Endodermal cell (in vitro differentiated cells): ENCODE data around the gene CBFA2T3. TPM values are rescaled to one million over a fixed set of nuclear protein-coding genes. Genes with fewer than 3 reads are reported as not detected.

ENCODE experiments used
- DNase-seq: peaks from one replicate; pipeline ENCODE4 v3.0.0-alpha.2; 2017
- H3K27ac ChIP-seq: 2 replicates; pipeline ENCODE4 v1.5.1; 2013; ENCODE audit warnings: mild to moderate bottlenecking, low read depth, low read length, moderate library complexity
- H3K27me3 ChIP-seq: 2 replicates; pipeline ENCODE4 v1.6.1; 2013; ENCODE audit warnings: mild to moderate bottlenecking, low read length, moderate library complexity; ENCODE audit not compliant: insufficient read depth, control insufficient read depth, poor library complexity, severe bottlenecking
- H3K36me3 ChIP-seq: 2 replicates; pipeline ENCODE4 v1.7.0; 2013; ENCODE audit warnings: mild to moderate bottlenecking, low read length, moderate library complexity; ENCODE audit not compliant: control insufficient read depth, insufficient read depth
- H3K4me1 ChIP-seq: one replicate; pipeline ENCODE4 v1.7.0; 2013; ENCODE audit warnings: low read length; ENCODE audit not compliant: control insufficient read depth, insufficient read depth
- H3K4me3 ChIP-seq: 2 replicates; pipeline ENCODE4 v1.5.1; 2013; ENCODE audit warnings: mild to moderate bottlenecking, low read length, moderate library complexity
- H3K9ac ChIP-seq: 2 replicates; pipeline ENCODE4 v1.6.1; 2013; ENCODE audit warnings: mild to moderate bottlenecking, low read length, moderate library complexity; ENCODE audit not compliant: poor library complexity, severe bottlenecking; ENCODE audit errors: extremely low read depth
- H3K9me3 ChIP-seq: 2 replicates; pipeline ENCODE4 v1.6.1; 2013; ENCODE audit warnings: mild to moderate bottlenecking, low read length, moderate library complexity; ENCODE audit not compliant: control insufficient read depth
- H3K27ac Mint-ChIP-seq: 2 replicates; pipeline ENCODE4 v1.8.0; 2020; ENCODE audit warnings: mixed read lengths
- H3K27me3 Mint-ChIP-seq: 2 replicates; pipeline ENCODE4 v1.8.0; 2021; ENCODE audit warnings: mild to moderate bottlenecking, mixed read lengths; ENCODE audit not compliant: insufficient read depth
- H3K36me3 Mint-ChIP-seq: 2 replicates; pipeline ENCODE4 v1.8.0; 2020; ENCODE audit warnings: low read depth, mixed read lengths
- H3K4me1 Mint-ChIP-seq: 2 replicates; pipeline ENCODE4 v1.8.0; 2020; ENCODE audit warnings: mixed read lengths
- H3K4me3 Mint-ChIP-seq: 2 replicates; pipeline ENCODE4 v1.8.0; 2020; ENCODE audit warnings: mild to moderate bottlenecking, moderate library complexity, mixed read lengths
- H3K9me3 Mint-ChIP-seq: 2 replicates; pipeline ENCODE4 v1.8.0; 2020; ENCODE audit warnings: mild to moderate bottlenecking, mixed read lengths
- WGBS, 2 experiments: methylation state at CpG; one replicate each; pipeline versions ENCODE4 v1.1.5 to v1.1.7; 2013; ENCODE audit warnings: missing lambda C conversion rate in 2 of 2, mixed read lengths in 1 of 2; ENCODE audit not compliant: insufficient coverage in 1 of 2, insufficient read length in 1 of 2; 5-methylcytosine and 5-hydroxymethylcytosine counted together
- total RNA-seq, 2 donors: library from RNA; stranded (reverse); fragmentation: NEBNext Ultra II Directional in 1 of 2; extraction: Animal tissue kit (Norgen Biotek cat#: 25700) in 1 of 2; gene quantifications; 2 replicates in 1 of 2; 3 replicates in 1 of 2; pipeline ENCODE4 v1.2.1, GENCODE V29; 2021
- TF ChIP-seq, protein P1 (sequence below): fragments of 200-600 bp; sonication (generic); conservative IDR thresholded peaks from 2 replicates; pipeline ENCODE4 v1.5.0; 2021; ENCODE audit warnings: antibody characterized with exemption, mild to moderate bottlenecking

Gene CBFA2T3
- total RNA-seq, 2 donors from 2014 or later, result 1.0 to 3.1 TPM

DNA sequence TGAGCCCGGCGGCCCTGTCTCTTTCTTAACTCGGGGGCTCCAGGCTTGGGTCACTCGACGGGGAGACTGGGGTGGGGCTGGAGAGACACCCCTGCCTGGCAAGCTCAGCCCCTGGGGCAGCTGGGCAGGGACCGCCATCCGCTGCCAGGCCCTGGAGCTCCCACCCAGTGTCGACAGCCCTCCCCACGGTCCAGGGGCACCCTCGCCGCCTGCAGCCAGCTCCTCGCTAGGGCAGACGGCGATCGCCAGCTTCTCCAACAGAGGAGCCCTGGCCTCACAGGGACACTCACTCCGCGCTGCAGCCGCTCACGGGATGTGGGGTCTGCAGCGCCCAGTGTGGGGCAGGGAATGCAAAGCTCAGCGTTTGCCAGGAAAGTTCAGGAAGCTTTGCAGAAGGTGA is 149.3 kb downstream of the CBFA2T3 start:
- no peaks in the 10 kb centered on the region for H3K9me3 ChIP-seq
- WGBS, 2 experiments, result 94% methylated on average over 20 to 21 of the region's 21 CpGs
- Mint-ChIP-seq H3K4me3 (no peak overlapping the region), H3K36me3 (peaks cover 8% of the 10 kb centered on the region), H3K27ac (no peak overlapping the region), H3K9me3 (no peaks in the 10 kb centered on the region), H3K27me3 (no peaks in the 10 kb centered on the region), H3K4me1 (no peaks in the 10 kb centered on the region)
- H3K9ac ChIP-seq, result no peak overlapping the region
- DNase-seq, result no peak
- no peak overlapping the region for H3K4me3 ChIP-seq
- no peaks in the 10 kb centered on the region for H3K27me3 ChIP-seq
- H3K4me1 ChIP-seq, result no peaks in the 10 kb centered on the region
- H3K27ac ChIP-seq, result no peak overlapping the region
- no peaks in the 10 kb centered on the region for H3K36me3 ChIP-seq
- TF ChIP-seq, protein P1, sequence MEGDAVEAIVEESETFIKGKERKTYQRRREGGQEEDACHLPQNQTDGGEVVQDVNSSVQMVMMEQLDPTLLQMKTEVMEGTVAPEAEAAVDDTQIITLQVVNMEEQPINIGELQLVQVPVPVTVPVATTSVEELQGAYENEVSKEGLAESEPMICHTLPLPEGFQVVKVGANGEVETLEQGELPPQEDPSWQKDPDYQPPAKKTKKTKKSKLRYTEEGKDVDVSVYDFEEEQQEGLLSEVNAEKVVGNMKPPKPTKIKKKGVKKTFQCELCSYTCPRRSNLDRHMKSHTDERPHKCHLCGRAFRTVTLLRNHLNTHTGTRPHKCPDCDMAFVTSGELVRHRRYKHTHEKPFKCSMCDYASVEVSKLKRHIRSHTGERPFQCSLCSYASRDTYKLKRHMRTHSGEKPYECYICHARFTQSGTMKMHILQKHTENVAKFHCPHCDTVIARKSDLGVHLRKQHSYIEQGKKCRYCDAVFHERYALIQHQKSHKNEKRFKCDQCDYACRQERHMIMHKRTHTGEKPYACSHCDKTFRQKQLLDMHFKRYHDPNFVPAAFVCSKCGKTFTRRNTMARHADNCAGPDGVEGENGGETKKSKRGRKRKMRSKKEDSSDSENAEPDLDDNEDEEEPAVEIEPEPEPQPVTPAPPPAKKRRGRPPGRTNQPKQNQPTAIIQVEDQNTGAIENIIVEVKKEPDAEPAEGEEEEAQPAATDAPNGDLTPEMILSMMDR, result no peak

DNA sequence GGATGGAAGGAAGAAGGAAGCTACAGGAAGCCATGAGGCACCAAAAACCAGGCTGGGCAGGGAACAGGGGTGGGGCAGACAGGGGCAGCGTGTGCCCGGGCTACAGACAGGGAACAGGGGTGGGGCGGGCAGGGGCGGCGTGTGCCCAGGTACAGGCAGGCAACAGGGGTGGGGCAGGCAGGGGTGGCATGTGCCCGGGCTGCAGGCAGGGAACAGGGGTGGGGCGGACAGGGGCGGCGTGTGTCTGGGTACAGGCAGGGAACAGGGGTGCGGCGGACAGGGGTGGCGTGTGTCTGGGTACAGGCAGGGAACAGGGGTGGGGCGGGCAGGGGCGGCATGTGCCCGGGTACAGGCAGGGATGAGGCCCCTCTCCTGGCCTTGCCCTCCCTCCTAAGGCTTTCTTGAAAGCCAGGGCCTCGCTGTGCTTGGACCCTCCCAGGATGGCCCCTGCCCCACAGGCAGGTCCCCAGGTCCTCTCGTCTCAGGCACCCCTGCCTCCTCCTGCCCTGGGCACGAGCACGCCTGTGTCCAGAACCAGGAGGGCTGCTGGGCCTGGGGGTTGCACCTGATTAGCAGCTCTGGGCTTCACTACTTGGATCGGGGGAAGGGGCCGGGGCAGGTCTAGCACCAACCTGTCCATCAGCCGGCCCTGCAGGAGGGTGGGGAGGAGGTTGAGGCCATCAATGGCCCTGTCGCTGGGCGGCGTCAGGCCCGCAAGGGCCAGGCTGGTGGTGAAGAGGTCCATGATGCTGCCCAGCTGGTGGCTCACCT is 150.8 kb downstream of the CBFA2T3 start:
- H3K9ac ChIP-seq, result no peak overlapping the region
- H3K9me3 ChIP-seq, result no peaks in the 10 kb centered on the region
- H3K4me3 Mint-ChIP-seq, result no peak overlapping the region
- H3K4me1 ChIP-seq, result no peaks in the 10 kb centered on the region
- H3K36me3 Mint-ChIP-seq, result peaks cover 10% of the 10 kb centered on the region
- H3K4me1 Mint-ChIP-seq, result no peaks in the 10 kb centered on the region
- H3K27ac Mint-ChIP-seq, result no peak overlapping the region
- no peaks in the 10 kb centered on the region for H3K36me3 ChIP-seq
- 93 to 95% methylated on average over 11 to 26 of the region's 26 CpGs for WGBS, 2 experiments
- no peak overlapping the region for H3K4me3 ChIP-seq
- DNase-seq, result no peak
- H3K27me3 ChIP-seq, result no peaks in the 10 kb centered on the region
- no peak overlapping the region for H3K27ac ChIP-seq
- TF ChIP-seq, protein P1, result no peak
- H3K27me3 Mint-ChIP-seq, result no peaks in the 10 kb centered on the region
- no peaks in the 10 kb centered on the region for H3K9me3 Mint-ChIP-seq

DNA sequence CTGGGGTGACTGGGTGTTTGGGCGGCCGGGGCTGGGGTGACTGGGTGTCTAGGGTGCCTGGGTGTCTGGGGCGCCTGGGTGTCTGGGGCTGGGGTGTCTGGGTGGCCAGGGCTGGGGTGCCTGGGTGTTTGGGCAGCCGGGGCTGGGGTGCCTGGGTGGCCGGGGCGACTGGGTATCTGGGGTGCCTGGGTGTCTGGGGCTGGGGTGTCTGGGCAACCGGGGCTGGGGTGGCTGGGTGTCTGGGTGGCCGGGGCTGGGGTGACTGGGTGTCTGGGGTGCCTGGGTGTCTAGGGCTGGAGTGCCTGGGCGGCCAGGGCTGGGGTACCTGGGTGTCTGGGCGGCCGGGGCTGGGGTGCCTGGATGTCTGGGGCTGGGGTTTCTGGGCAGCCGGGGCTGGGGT is 151.9 kb downstream of the CBFA2T3 start:
- Mint-ChIP-seq H3K27ac (no peak overlapping the region), H3K4me1 (no peaks in the 10 kb centered on the region), H3K9me3 (no peaks in the 10 kb centered on the region), H3K36me3 (peaks cover 10% of the 10 kb centered on the region), H3K27me3 (no peaks in the 10 kb centered on the region), H3K4me3 (no peak overlapping the region)
- no peak for DNase-seq
- Histone ChIP-seq H3K9ac (no peak overlapping the region), H3K27me3 (no peaks in the 10 kb centered on the region), H3K4me3 (no peak overlapping the region), H3K9me3 (no peaks in the 10 kb centered on the region), H3K4me1 (no peaks in the 10 kb centered on the region), H3K36me3 (no peaks in the 10 kb centered on the region), H3K27ac (no peak overlapping the region)
- TF ChIP-seq, protein P1, result no peak
- WGBS, 2 experiments, result 92% methylated on average over 12 of the region's 12 CpGs; no CpG with 5 or more reads in 1 of the 2 experiments

Other genes with a start within 250 kb of the CBFA2T3 start
- 10 to 100 TPM; 84.1 to 97.0 TPM for gene PIEZO1, start 192.0 kb downstream of the CBFA2T3 start, total RNA-seq
- gene CDT1, start 173.4 kb downstream of the CBFA2T3 start, total RNA-seq, result 10 to 100 TPM; 57.1 to 63.0 TPM
- 100 to 1,000 TPM; 200 to 230 TPM for gene APRT, start 165.3 kb downstream of the CBFA2T3 start, total RNA-seq
- 10 to 100 TPM; 32.2 to 39.6 TPM for gene GALNS, start 120.3 kb downstream of the CBFA2T3 start, total RNA-seq
- gene TRAPPC2L, start 120.1 kb downstream of the CBFA2T3 start, total RNA-seq, result 100 to 1,000 TPM; 110 TPM
- gene PABPN1L, start 110.5 kb downstream of the CBFA2T3 start, total RNA-seq, result not detected
- gene ACSF3, start 116.6 kb upstream of the CBFA2T3 start, total RNA-seq, result 10 to 100 TPM; 34.8 to 35.5 TPM
- gene CDH15, start 194.5 kb upstream of the CBFA2T3 start, total RNA-seq, result under 1 TPM; 0.11 to 0.15 TPM
- 10 to 100 TPM in 1 of 2 donors, 1 to 10 TPM in 1; 9.7 to 33.9 TPM for gene SLC22A31, start 223.3 kb upstream of the CBFA2T3 start, total RNA-seq
- 10 to 100 TPM; 13.0 to 16.3 TPM for gene ZNF778, start 240.5 kb upstream of the CBFA2T3 start, total RNA-seq